B cell (primary cell): ENCODE data around the gene ESRRB. TPM values are rescaled to one million over a fixed set of nuclear protein-coding genes. Genes with fewer than 3 reads are reported as not detected.

Experiments
- ATAC-seq: fragments of 200-7000 bp; cut with Tn5 transposase; one replicate; pipeline ENCODE4 v1.10.0; 2021; ENCODE audit warnings: low read depth, mild to moderate bottlenecking, moderate number of reproducible peaks, moderate library complexity
- CTCF ChIA-PET: fragments of 350-600 bp; sonication (Branson Sonifier 250); formaldehyde crosslinking; loops from one replicate; lab custom pipeline; 2021; ENCODE audit warnings: antibody characterized with exemption, inconsistent platforms; lab: Charles Lee
- POLR2A ChIA-PET: fragments of 350-600 bp; sonication (Branson Sonifier 250); formaldehyde crosslinking; loops from one replicate; lab custom pipeline; 2021; ENCODE audit warnings: antibody characterized with exemption; lab: Charles Lee
- DNase-seq: peaks from one replicate; pipeline ENCODE4 v3.0.0; 2013
- H2AFZ ChIP-seq: 2 replicates; pipeline ENCODE4 v1.6.1; 2012; ENCODE audit warnings: mild to moderate bottlenecking, low read depth, low read length; ENCODE audit not compliant: insufficient read depth, poor library complexity, severe bottlenecking
- H3K27ac ChIP-seq, 2 donors: 1 replicate in 1 of 2; 2 replicates in 1 of 2; pipeline ENCODE4 v1.5.1; 2012 to 2013; ENCODE audit warnings: low read length in 2 of 2, mild to moderate bottlenecking in 2 of 2, moderate library complexity in 1 of 2
- H3K27me3 ChIP-seq, 4 experiments: fragments of 200-600 bp in 1 of 4; sonication (generic) in 1 of 4; replicated peaks in 1 of 4; 1 replicate in 2 of 4; 2 replicates in 2 of 4; pipeline versions ENCODE4 v1.6.1 to v1.7.0; 2013 to 2016; ENCODE audit warnings: low read length in 3 of 4, mild to moderate bottlenecking in 2 of 4, mixed read lengths in 1 of 4, moderate library complexity in 1 of 4; ENCODE audit not compliant: insufficient read depth in 4 of 4, control insufficient read depth in 3 of 4; ENCODE audit errors: control extremely low read depth in 1 of 4
- H3K36me3 ChIP-seq, 2 experiments: replicated peaks in 1 of 2; 1 replicate in 1 of 2; 2 replicates in 1 of 2; pipeline versions ENCODE4 v1.6.1 to v1.7.1; 2013; ENCODE audit warnings: low read length in 1 of 2; ENCODE audit not compliant: insufficient read depth in 2 of 2, control insufficient read depth in 1 of 2; ENCODE audit errors: control extremely low read depth in 1 of 2, extremely low read depth in 1 of 2
- H3K4me1 ChIP-seq, 2 donors: fragments of 200-600 bp in 1 of 2; sonication (generic) in 1 of 2; 1 replicate in 1 of 2; 2 replicates in 1 of 2; pipeline versions ENCODE4 v1.5.1 to v1.6.1; 2013 to 2017; ENCODE audit warnings: low read length in 2 of 2; ENCODE audit not compliant: control insufficient read depth in 2 of 2, insufficient read depth in 2 of 2
- H3K4me2 ChIP-seq: replicated peaks from 2 replicates; pipeline ENCODE3; 2012; ENCODE audit warnings: mild to moderate bottlenecking, low read depth, low read length; ENCODE audit not compliant: poor library complexity, severe bottlenecking
- H3K4me3 ChIP-seq, 5 experiments: fragments of 200-600 bp in 1 of 5; sonication (generic) in 1 of 5; 1 replicate in 3 of 5; 2 replicates in 2 of 5; pipeline versions ENCODE4 v1.5.1 to v1.7.0; 2011 to 2016; ENCODE audit warnings: low read length in 4 of 5, mild to moderate bottlenecking in 4 of 5, low read depth in 2 of 5, control low read depth in 1 of 5, moderate library complexity in 1 of 5; ENCODE audit not compliant: insufficient read depth in 1 of 5; ENCODE audit errors: control extremely low read depth in 1 of 5, extremely low read depth in 1 of 5
- H3K79me2 ChIP-seq: fragments of 200-600 bp; sonication (generic); one replicate; pipeline ENCODE4 v1.6.0; 2016; ENCODE audit warnings: low read length; ENCODE audit not compliant: control insufficient read depth, insufficient read depth
- H3K9ac ChIP-seq: fragments of 200-600 bp; sonication (generic); 2 replicates; pipeline ENCODE4 v1.6.1; 2017; ENCODE audit warnings: mild to moderate bottlenecking, low read length, moderate library complexity
- H3K9me3 ChIP-seq, 3 donors: one replicate each; pipeline versions ENCODE4 v1.6.1 to v1.7.1; 2013; ENCODE audit warnings: low read length in 2 of 3; ENCODE audit not compliant: control insufficient read depth in 2 of 3, insufficient read depth in 1 of 3; ENCODE audit errors: control extremely low read depth in 1 of 3
- H4K20me1 ChIP-seq: 2 replicates; pipeline ENCODE4 v1.6.0; 2012; ENCODE audit warnings: mild to moderate bottlenecking, low read length; ENCODE audit not compliant: insufficient read depth, control insufficient read depth, poor library complexity, severe bottlenecking
- H3K27ac Mint-ChIP-seq: one replicate; pipeline ENCODE4 v1.8.0; 2021; ENCODE audit warnings: mixed read lengths
- H3K27me3 Mint-ChIP-seq: one replicate; pipeline ENCODE4 v1.8.0; 2021; ENCODE audit warnings: mixed read lengths
- H3K4me1 Mint-ChIP-seq: one replicate; pipeline ENCODE4 v1.8.0; 2021; ENCODE audit warnings: mixed read lengths
- H3K4me3 Mint-ChIP-seq: one replicate; pipeline ENCODE4 v1.8.0; 2021; ENCODE audit warnings: mixed read lengths
- H3K9me3 Mint-ChIP-seq: one replicate; pipeline ENCODE4 v1.8.0; 2022; ENCODE audit warnings: mixed read lengths; ENCODE audit not compliant: insufficient read depth
- CTCF ChIP-seq: fragments of 200-600 bp; IDR thresholded peaks from one replicate; pipeline ENCODE4 v1.8.0; 2022; ENCODE audit warnings: antibody characterized with exemption, mild to moderate bottlenecking
- EZH2 ChIP-seq: IDR thresholded peaks from 2 replicates; pipeline ENCODE4 v1.6.1; 2012; ENCODE audit warnings: borderline replicate concordance, low read depth, mild to moderate bottlenecking, moderate library complexity, low read length; ENCODE audit not compliant: insufficient read depth, poor library complexity, severe bottlenecking
- WGBS: methylation state at CpG from one replicate; pipeline ENCODE4 v1.1.5; 2013; ENCODE audit warnings: missing lambda C conversion rate; ENCODE audit not compliant: insufficient coverage; 5-methylcytosine and 5-hydroxymethylcytosine counted together
- intact Hi-C: fragments of 100-400 bp; cut with micrococcal nuclease; formaldehyde crosslinking; loops from one replicate; pipeline ENCODE4 v1.10.0; 2022
- polyA plus RNA-seq: library from polyadenylated mRNA; depleted of rRNA; stranded (reverse); fragments of >200 nt; gene quantifications from 2 replicates; pipeline ENCODE4 v1.2.3, GENCODE V29; 2012
- total RNA-seq, 2 donors: library from RNA; stranded (reverse); fragments of 120-200 nt in 1 of 2; gene quantifications; 1 replicate in 1 of 2; 2 replicates in 1 of 2; pipeline versions ENCODE4 v1.2.3 to v1.2.4, GENCODE V29; 2013 to 2022

Gene ESRRB
- total and polyA plus RNA-seq, 2 donors (not counting 1 experiment from before 2014, with no cell fraction given): 0.13 TPM; not detected in 1

GRCh38 chr14:76413962-76414600 lies 38.1 kb downstream of the ESRRB start:
- H3K4me3 ChIP-seq: no peak overlapping the region
- no peak overlapping the region for H3K27ac Mint-ChIP-seq
- intact Hi-C loops: no loop called here
- peaks cover 51% of the 10 kb centered on the region for H3K27me3 Mint-ChIP-seq
- peaks cover 4% of the 10 kb centered on the region for H3K4me1 Mint-ChIP-seq
- POLR2A ChIA-PET: no interaction called here
- TF ChIP-seq EZH2: no peak
- no peak for TF ChIP-seq CTCF
- H3K79me2 ChIP-seq: no peaks in the 10 kb centered on the region
- peaks cover 0 to 2% (median 0%) of the 10 kb centered on the region in 3 donors for H3K9me3 ChIP-seq
- H3K4me2 ChIP-seq: no peak overlapping the region
- ATAC-seq (no peak), DNase-seq (no peak)
- H3K4me3 Mint-ChIP-seq: no peak overlapping the region
- H3K9me3 Mint-ChIP-seq: no peaks in the 10 kb centered on the region
- H2AFZ ChIP-seq: no peak overlapping the region
- H4K20me1 ChIP-seq: no peaks in the 10 kb centered on the region
- whole genome bisulfite sequencing: 17% methylated on average over 6 of the region's 36 CpGs
- peaks cover 0 to 13% (median 0%) of the 10 kb centered on the region in 4 experiments for H3K27me3 ChIP-seq
- CTCF ChIA-PET: no interaction called here
- H3K9ac ChIP-seq: no peak overlapping the region
- H3K4me1 ChIP-seq: no peaks in the 10 kb centered on the region
- no peaks in the 10 kb centered on the region for H3K36me3 ChIP-seq
- H3K27ac ChIP-seq: no peak overlapping the region

GRCh38 chr14:76419399-76419798 lies 43.5 kb downstream of the ESRRB start:
- H3K4me3 ChIP-seq: no peak overlapping the region
- ChIA-PET CTCF (no interaction called here), POLR2A (no interaction called here)
- no peak overlapping the region for H3K27ac Mint-ChIP-seq
- H3K9me3 ChIP-seq: no peaks in the 10 kb centered on the region
- H3K27me3 ChIP-seq: peaks cover 0 to 9% (median 0%) of the 10 kb centered on the region in 4 experiments
- H3K27ac ChIP-seq: no peak overlapping the region
- no peaks in the 10 kb centered on the region for H3K79me2 ChIP-seq
- intact Hi-C loops: no loop called here
- H3K4me1 Mint-ChIP-seq: peaks cover under 1% of the 10 kb centered on the region
- TF ChIP-seq EZH2: no peak
- no peaks in the 10 kb centered on the region for H3K4me1 ChIP-seq
- DNase-seq: no peak
- H3K4me3 Mint-ChIP-seq: no peak overlapping the region
- H3K9me3 Mint-ChIP-seq: no peaks in the 10 kb centered on the region
- WGBS: no CpG with 5 or more reads among the region's 3 CpGs
- H3K9ac ChIP-seq: no peak overlapping the region
- peaks cover 28% of the 10 kb centered on the region for H3K27me3 Mint-ChIP-seq
- H4K20me1 ChIP-seq: no peaks in the 10 kb centered on the region
- H3K4me2 ChIP-seq: no peak overlapping the region
- H2AFZ ChIP-seq: no peak overlapping the region
- H3K36me3 ChIP-seq: no peaks in the 10 kb centered on the region
- ATAC-seq: no peak
